BJ (cell line): Measurements from ENCODE around the gene HELLS. TPM values are rescaled to one million over a fixed set of nuclear protein-coding genes. Genes with fewer than 3 reads are reported as not detected.

ENCODE experiments used
- CTCF ChIA-PET: fragments of 350-600 bp; formaldehyde crosslinking; extraction: SDS; loops from one replicate; lab custom pipeline; 2021; ENCODE audit warnings: antibody characterized with exemption, inconsistent platforms; lab: Yijun Ruan, JAX
- POLR2A ChIA-PET: fragments of 300-600 bp; sonication (Branson Sonifier 250); formaldehyde crosslinking; extraction: SDS; loops from one replicate; lab custom pipeline; 2021; ENCODE audit warnings: antibody characterized with exemption; lab: Charles Lee
- DNase-seq: peaks from one replicate; pipeline ENCODE4 v3.0.0-alpha.2; 2011; ENCODE audit warnings: low read depth
- H3K27me3 ChIP-seq: 2 replicates; pipeline ENCODE4 v1.6.0; 2011; ENCODE audit warnings: low read length; ENCODE audit not compliant: control insufficient read depth, insufficient read depth
- H3K36me3 ChIP-seq: 2 replicates; pipeline ENCODE4 v1.5.1; 2011; ENCODE audit warnings: low read length; ENCODE audit not compliant: control insufficient read depth, insufficient read depth
- H3K4me3 ChIP-seq: 2 replicates; pipeline ENCODE4 v1.5.1; 2011; ENCODE audit warnings: low read depth, mild to moderate bottlenecking, control low read depth, low read length
- polyA plus RNA-seq: library from polyadenylated mRNA; depleted of rRNA; stranded (reverse); fragments of >200 nt; gene quantifications from 2 replicates; pipeline ENCODE4 v1.2.3, GENCODE V29; 2011
- TF ChIP-seq, protein P1 (sequence below): IDR thresholded peaks from 2 replicates; pipeline ENCODE4 v1.5.1; 2011; ENCODE audit warnings: low read depth, mild to moderate bottlenecking, control low read depth, inconsistent platforms, low read length, moderate library complexity; ENCODE audit not compliant: insufficient read depth

HELLS gene
- polyA plus RNA-seq, 1 experiment, result 6.7 TPM

DNA sequence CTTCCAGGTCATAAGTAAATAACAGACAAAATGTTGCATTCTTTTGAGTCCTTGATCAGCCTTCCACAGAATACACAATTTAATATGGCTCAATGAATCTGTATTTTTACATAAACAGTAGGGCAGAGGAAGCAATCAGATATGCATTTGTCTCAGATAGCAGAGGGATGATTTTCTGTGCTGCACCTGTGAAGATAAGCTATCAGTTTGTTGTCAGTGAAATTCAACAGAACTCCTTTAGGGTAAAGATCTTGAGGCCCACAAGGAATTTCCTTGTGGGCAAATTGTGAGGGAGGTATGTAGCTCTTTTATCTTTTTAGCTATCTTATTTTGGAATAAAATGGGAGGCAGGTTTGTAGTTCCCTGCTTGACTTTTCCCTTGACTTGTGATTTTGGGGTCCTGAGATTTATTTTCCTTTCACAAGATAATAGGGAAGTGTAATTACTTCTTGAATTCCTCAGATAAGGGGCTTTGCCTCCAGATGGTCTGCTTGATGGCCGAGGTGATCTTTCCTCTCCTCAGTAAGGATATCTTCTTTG, 77.1 kb downstream of the HELLS start:
- CTCF ChIA-PET, result interaction anchor here (0.6 kb wide), 1 partner anchor 42 kb away, joined by 3 read pairs; no protein-coding TSS in a partner anchor
- TF ChIP-seq, protein P1, sequence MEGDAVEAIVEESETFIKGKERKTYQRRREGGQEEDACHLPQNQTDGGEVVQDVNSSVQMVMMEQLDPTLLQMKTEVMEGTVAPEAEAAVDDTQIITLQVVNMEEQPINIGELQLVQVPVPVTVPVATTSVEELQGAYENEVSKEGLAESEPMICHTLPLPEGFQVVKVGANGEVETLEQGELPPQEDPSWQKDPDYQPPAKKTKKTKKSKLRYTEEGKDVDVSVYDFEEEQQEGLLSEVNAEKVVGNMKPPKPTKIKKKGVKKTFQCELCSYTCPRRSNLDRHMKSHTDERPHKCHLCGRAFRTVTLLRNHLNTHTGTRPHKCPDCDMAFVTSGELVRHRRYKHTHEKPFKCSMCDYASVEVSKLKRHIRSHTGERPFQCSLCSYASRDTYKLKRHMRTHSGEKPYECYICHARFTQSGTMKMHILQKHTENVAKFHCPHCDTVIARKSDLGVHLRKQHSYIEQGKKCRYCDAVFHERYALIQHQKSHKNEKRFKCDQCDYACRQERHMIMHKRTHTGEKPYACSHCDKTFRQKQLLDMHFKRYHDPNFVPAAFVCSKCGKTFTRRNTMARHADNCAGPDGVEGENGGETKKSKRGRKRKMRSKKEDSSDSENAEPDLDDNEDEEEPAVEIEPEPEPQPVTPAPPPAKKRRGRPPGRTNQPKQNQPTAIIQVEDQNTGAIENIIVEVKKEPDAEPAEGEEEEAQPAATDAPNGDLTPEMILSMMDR, result no peak
- DNase-seq, result no peak
- Histone ChIP-seq H3K27me3 (no peaks in the 10 kb centered on the region), H3K36me3 (no peaks in the 10 kb centered on the region), H3K4me3 (no peak overlapping the region)
- POLR2A ChIA-PET, result no interaction called here

DNA sequence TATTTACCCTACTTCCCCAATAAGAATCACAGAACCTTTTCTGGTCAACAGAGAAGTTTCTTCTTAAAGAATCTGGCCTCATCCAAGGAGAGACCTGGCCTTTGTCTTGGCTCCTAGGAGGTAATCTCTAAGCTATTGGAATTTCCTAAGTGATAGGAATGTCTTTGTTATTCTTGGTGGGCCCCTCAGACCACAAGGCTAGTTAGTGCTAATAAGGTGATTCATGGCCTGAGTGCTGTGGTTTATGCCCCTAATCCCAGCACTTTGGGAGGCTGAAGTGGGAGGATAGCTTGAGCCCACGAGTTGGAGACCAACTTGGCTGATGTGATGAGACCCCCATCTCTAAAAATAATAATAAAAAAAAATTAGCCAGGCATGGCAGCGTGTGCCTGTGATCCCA, 78.0 kb downstream of the HELLS start:
- CTCF ChIA-PET, result interaction anchor here (1.5 kb wide), 1 partner anchor 9 kb away, joined by 4 read pairs; no protein-coding TSS in a partner anchor
- no peak for DNase-seq
- H3K27me3 ChIP-seq, result no peaks in the 10 kb centered on the region
- H3K36me3 ChIP-seq, result no peaks in the 10 kb centered on the region
- TF ChIP-seq, protein P1, result no peak
- no peak overlapping the region for H3K4me3 ChIP-seq
- POLR2A ChIA-PET, result no interaction called here

DNA sequence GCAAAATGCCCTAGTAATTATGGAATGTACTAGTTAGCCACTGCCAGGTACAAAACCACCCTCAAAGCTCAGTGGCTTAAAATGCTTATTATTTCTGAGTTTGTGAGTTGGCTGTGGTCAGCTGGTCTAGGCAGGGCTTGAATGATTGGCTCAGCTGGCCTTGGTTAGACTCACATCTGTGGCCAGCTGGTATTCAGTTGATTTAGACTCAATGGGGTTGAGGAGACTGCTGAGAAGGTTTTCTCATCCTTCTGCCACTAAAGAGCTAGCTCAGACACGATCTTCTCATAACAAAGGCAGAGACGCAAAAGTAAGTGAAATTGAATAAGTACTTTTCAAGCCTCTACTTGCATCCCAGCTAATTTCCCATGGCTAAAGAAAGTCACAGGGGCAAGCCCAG, 80.9 kb downstream of the HELLS start:
- DNase-seq, result no peak
- H3K27me3 ChIP-seq, result no peaks in the 10 kb centered on the region
- POLR2A ChIA-PET, result no interaction called here
- no peak overlapping the region for H3K4me3 ChIP-seq
- CTCF ChIA-PET, result interaction anchor here (0.6 kb wide), 1 partner anchor 446 kb away, joined by 3 read pairs; no protein-coding TSS in a partner anchor
- TF ChIP-seq, protein P1, result no peak
- H3K36me3 ChIP-seq, result no peaks in the 10 kb centered on the region

DNA sequence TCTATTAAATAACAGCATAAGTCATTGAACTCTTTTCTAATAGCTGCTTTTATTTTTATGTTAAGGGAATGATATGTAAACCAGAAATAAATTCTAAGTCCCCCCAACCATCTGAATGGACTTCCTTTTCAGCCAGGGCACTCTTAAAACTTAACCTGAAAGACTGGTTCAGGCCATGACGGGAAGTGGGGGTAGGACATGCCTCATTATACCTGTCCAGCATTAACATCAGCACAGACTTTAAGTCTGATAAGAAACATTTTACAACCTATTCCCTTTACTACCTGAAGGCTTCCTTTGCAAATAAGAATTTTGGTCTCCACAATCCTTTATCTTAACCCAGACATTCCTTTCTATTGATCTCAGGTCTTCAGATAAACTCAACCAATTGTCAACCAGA, 81.9 kb downstream of the HELLS start:
- CTCF ChIA-PET, result no interaction called here
- Histone ChIP-seq H3K4me3 (no peak overlapping the region), H3K27me3 (no peaks in the 10 kb centered on the region), H3K36me3 (no peaks in the 10 kb centered on the region)
- POLR2A ChIA-PET, result no interaction called here
- TF ChIP-seq, protein P1, result no peak
- no peak for DNase-seq

DNA sequence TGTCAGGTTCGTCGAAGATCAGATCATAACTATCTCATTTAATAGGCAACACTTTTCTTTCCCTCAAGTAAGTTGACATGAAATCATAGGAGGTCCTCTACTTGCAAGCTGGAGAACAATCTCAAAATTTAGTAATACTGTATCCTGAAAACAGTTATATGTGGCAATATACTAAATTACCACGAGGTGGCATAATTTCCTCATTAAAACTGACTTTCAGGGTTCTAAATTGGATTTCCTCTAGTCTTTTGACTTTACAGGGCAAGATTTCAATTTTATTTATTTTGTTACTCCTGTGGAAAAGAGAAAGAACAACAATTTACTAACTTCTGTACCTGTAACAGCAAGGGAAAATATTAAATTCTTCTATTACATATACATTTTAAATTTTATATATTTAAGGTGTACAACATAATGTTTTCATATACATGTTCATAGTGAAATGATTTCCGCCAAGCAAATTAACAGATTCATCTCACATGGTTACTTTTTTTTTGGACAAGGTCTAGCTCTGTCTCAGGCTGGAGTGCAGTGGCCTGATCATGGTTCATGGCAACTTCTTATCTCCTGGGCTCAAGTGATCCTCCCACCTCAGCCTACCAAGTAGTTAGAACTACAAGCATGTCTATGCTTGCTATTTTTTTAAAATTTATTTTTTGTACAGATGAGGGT, 84.6 kb downstream of the HELLS start:
- no peak for DNase-seq
- Histone ChIP-seq H3K36me3 (no peaks in the 10 kb centered on the region), H3K4me3 (no peak overlapping the region), H3K27me3 (no peaks in the 10 kb centered on the region)
- TF ChIP-seq, protein P1, result peak; percentile 55
- ChIA-PET CTCF (interaction anchor here (0.8 to 1.1 kb wide), 2 partner anchors 10 kb away, joined by 4 to 5 read pairs; no protein-coding TSS in a partner anchor), POLR2A (no interaction called here)
